Stimulated activated CD4-positive, alpha-beta T cell treated with anti-CD3 and anti-CD28 coated beads, Interleukin-4, amount 100 ng/mL, for 1 hour (primary cell): ENCODE data around the gene TNIK.
A peak's percentile ranks its signal among the peaks of the same experiment; 100 is the strongest.

ENCODE experiments used
- DNase-seq: peaks from one replicate; pipeline ENCODE4 v3.0.0-alpha.2; 2020

The TNIK gene

DNA sequence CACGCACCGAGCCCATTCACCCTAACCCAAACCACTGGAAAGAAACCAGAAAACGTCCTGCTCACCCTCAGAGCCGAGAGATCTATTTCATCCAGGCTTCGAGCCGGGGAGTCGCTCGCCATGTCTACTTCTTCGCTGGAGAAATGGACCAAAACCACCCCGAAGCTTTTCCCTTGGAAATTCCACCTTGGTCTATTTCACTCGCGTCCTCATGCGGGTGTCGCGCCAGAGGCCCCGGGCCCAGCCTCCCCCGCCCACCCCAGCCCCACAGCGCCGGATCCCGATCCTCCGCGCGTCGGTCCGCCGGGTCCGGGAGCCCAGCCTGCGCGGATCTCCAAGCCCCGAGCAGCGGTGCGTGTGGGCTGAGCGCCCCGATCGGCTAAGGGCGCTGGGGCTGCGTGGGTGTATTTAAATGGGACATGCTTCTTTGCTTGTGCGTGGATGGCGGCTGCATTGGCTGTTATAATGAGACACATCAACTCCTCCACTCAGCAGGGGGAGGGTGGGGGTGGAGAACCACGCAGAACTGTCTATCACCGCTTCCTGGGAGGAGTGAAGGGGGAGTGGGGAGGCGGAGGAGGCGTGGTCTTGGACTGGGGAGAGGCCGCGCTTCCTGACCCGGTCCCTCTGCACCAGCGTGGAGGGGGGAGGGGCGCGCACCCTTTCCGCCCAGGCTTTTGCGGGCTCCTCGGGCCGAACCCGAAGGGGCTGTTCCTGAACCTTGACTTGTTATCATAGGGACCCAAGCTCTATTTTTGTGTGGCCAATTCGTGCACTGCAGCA is at the start of gene TNIK:
TSS of gene TNIK (minus strand) at position 464 of the 783 bp plus-strand sequence. CDS start at position 122, 342 bp downstream.
- DNase-seq: peak; percentile 92

DNA sequence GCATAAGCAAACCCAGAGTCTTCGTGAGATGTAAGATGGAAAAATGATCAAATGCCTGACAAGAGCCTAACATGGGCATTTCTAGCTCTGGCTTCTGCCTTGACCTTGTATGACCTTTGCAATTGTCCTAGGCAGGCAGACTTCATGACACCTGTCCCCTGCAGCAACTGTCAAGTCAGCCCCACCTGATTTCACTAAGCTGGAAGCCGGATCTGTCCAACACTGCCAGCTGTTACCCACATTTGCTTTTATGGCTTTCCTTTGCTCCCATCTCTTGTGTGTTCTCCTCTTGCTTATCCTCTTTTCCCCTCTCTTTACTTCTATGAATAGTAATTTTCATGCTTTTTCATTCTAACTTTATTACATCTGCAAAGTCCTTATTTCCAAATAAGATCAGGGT is 48.5 kb upstream of the TNIK start:
- no peak for DNase-seq

DNA sequence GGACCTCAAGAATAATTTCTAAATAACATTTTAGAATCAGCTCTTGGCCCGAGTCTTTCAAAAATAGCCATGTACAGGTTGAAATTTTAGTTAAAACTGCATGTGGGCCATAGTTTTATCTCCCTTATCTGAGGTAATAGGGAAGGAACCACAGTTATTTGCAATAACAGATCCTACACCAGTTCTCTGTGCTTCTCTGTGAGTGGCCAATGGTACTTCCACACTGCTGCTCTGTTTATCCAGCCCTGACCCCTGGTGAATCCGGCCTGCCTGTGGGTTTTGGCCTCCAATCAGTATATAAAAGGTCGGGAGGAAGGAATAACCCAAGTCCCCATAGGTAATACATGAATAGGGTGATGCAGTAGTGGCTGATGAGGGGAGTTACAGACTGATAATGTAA is 48.0 kb upstream of the TNIK start:
- DNase-seq: no peak

DNA sequence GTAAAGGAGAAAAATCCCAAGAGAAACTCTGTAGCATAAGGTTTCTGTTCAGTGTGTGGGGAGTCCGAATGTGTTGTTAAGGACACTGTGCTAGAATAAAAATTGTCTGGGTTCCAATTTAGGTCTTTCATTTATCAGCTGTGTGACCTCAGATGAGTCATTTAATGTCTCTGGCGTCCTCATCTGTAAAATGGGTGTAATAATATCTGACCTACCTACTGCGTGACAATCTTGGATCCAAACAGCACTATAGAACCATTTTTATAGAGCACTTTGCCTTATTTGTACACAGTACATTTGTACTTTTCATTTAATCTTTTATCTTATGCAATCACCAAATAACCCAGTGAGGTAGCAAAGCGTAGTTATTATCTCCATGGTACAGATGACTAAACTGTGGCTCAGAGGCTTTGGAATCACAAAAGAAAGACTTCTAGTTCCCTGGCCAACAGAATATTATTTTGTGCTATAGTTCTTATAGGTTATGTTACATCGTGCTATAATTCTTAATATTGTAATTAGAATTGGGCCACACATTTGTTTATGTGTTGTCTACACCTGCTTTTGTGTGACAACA is 46.6 kb upstream of the TNIK start:
- no peak for DNase-seq

DNA sequence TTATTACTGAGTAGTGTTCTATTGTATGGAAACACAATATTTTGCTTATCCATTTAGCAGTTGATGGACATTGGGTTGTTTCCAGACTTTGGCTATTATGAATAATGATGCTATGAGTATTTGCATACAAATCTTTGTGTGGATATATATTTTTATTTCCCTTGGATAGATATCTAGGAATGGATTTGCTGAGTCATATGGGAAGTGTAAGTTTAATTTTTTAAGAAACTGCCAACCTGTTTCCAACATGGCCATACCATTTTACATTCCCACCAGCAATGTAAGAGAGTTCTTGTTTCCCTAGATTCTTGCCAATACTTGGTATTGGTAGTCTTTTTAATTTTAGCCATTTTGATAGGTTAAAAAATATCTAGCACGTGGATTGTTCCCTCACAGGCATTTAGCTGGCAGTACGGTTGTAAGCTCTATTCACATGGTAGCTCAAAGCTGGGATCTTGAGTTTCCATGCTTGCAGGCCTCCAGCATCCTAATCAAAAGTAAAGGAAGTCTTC is 45.7 kb upstream of the TNIK start:
- DNase-seq: no peak

DNA sequence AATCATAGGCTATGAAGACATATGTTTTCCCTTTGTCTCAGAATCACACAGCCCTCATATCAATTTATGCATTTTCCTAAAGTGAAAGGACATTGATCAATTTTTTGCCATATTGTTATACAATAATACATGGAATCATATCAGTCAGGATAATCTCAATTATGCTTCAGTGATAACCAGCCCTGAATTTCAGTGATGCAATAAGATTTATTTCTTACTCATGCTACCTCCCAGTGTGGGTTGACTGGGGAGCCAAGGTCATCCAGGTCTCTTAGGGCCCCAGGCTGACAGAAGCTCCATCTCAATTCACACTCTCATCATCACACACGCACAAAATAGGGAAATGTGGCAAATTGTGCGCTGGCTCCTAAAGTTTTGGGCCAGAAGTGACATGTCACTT is 44.2 kb upstream of the TNIK start:
- no peak for DNase-seq

DNA sequence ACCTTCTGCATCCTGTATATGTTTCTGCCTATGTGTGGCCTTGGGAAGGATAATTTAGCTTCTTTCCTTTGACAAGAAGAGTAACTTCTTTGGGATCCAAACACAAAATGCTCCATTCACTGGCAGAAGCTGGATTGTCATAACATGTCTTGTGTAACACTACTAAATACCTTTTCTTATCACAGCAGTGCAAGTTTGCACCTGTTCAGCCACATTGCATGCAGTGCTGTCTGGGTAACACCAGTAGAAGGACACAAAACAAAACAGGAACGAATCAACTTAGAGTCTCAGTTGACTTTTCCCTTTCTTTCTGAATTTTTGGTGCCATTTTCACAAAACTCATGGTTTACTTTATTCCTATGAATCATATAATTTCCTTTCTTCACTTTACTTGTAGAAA is 43.6 kb upstream of the TNIK start:
- no peak for DNase-seq

DNA sequence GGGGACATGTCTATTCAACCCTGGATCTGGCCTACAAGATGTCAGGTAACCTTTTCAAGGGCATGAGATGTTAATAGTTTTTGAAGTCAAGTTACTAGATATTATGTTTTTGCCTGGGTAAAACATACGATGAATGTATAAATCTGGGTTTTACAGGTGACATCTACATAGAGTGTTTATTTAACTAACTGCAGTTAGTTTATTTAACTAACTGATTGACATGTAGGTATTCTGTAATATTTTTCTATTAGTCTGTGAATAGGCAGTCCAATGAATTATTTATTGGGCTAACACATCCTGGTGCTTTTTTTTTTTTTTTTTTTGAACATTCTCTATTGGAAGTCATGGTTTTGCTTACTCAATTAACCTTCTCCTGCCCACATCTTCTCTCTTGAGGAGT is 38.7 kb upstream of the TNIK start:
- DNase-seq: no peak

DNA sequence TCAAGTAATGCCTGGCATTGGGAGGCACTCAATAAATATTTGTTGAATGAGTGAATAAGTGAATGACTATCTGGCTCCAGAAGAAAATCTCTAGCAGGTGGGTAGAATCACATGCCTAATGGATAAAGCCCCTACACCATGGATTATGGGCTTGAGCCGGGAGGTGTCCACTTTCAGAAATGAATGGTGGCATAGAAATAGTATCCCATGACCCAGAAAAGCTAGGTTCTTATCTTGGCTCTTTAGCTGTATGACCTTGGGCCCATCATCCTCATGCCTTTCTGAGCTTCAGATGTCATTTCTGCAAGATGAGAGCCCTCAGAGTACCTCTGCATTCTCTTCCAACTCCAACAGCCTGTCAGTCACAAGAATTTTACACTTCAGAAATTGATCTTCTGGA is 37.3 kb upstream of the TNIK start:
- no peak for DNase-seq

DNA sequence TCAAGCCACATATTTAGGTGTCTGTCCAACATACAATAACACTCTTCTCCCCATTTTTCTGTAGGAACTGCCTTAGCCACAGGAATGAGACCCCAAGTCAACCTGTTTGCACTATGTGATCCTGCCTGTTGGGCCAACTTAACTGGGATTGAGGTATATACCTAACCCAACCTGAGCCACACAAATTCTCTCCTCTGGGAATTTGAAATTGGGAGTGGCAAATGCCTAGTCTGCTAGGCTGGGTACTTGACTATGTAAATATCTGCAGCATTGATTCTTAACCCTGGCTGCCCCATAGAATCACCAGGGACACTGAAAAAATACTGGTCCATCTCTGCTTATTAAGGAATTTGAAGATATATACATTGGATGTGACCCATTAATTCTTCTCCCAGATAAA is 35.2 kb upstream of the TNIK start:
- DNase-seq: no peak

DNA sequence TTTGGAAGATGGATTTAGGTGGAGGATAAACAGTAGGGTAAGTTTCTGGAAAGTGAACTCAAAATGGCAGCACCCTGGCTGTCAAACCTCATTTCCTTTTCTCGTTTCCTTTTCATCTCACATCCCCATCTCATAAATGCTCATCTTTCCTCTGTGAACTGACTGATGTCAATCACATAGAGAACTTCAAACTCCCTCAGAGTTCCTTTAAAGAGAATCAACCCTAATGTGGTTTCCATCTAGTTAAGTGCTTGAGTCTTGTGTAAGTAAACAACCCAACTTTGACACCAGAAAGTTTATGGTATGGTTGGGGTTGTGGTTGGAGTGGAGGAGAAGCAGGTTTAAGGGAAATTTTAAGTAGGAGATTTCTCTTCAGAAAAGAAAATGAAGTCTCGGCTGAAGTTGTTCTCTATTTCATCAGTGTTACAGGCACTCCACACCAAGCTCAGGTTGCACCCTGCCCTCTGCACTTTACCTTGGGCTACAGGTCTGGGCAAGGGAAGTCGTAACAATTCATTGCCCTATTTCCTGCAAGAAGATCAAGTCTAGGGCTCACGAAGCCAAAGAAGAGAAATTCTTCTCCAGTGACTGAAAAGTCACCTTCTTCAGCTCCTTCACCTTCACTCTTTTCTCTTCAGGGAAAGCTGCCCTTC is 34.4 kb upstream of the TNIK start:
- no peak for DNase-seq

DNA sequence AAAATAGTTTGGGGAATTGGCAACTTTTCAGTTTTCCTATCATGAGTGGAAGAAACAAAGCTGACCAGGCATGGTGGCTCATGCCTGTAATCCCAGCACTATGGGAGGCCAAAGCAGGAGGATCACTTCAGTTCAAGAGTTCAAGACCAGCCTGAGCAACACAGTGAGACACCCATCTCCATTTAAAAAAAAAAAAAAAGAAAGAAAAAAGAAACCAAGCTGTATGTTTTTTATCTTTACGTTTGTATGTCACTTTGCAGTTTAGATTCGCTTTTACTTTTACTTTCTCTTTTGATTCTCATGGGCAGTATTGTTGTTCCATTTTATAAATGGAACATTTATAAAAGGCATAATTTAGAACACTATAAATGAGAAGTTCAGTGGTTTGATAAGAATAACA is 31.2 kb upstream of the TNIK start:
- DNase-seq: no peak

DNA sequence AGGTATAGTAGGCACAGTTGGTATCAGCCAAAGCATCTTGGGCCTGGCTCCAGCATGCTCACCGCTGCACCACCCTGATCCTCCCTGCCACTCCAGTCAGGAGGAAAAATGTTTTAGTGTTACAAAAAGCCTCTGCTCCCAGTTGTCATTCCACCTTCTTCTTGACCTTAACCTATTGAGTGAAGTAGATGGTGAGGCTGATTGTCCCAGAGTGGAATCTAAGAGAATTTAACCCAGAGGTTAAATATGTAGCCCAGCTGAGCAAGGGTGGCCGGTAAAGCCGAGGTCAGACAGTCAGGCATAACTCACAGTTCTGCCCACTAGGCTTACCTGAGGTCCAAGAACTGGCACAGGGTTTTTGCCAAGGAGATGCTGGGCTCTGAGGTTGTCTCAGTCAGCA is 30.7 kb upstream of the TNIK start:
- no peak for DNase-seq

DNA sequence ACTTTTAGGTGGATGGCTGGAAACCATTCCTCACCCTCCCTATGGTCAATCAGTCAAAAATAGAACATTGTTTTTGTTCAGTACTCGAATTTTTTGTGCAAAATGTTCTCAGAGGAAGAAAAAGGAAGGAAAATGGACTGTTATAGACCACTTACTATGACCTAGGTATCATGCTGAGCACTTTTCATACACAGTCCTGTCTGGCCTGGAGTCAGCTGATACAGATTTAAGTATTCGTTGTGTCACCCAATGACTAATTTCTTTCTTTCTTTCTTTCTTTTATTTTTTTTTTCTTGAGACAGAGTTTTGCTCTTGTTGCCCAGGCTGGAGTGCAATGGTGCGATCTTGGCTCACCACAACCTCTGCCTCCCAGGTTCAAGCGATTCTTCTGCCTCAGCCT is 29.1 kb upstream of the TNIK start:
- DNase-seq: no peak

DNA sequence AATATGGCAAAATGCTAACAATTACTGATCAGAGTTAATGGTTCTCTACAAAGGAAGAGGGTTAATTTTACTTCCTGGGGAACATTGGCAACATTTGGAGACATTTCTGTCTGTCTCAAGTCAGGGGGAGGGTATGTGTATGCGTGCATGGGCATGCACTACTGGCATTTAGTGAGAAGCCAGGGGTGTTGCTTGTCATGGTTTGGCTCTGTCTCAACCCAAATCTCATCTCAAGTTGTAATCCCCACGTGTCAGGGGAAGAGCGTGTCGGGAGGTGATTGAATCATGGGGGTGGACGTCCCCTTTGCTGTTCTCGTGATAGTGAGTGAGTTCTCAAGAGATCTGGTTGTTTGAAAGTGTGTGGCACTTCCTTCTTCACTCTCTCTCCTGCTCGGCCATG is 28.3 kb upstream of the TNIK start:
- DNase-seq: no peak

DNA sequence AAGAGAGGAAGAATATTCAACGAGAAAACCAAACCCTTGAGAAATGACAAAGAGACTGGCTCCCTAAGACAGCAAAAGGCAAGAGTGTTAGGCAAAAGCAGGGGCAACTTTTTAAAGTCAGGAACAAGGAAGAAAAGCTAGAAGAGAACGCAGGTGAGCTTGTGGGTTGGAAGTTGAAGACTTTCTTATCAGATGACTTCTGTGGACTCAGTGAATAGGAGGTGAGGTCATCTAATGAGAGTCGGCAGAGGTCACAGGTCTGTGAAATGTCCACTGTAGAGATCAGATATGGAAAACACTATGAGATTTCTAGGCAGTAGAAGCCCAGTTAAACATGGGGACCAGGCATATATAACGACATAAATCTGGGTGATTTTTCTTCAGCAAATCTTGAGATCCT is 27.2 kb upstream of the TNIK start:
- no peak for DNase-seq

DNA sequence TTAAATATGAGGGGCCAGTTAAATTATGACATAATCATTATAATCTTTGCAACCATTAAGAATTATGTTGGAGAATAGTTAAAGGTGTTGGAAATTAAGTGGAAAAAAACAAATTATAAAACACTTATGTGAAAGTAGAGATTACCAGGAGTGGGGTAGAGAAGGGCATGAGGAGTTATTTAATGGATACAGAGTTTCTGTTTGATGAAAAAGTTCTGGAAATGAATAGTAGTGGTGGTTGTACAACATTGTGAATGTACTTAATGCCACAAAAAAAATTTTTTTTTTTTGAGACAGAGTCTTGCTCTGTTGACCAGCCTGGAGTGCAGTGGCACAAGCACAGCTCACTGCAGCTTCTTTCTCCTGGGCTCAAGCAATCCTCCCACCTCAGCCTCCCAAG is 25.1 kb upstream of the TNIK start:
- no peak for DNase-seq

DNA sequence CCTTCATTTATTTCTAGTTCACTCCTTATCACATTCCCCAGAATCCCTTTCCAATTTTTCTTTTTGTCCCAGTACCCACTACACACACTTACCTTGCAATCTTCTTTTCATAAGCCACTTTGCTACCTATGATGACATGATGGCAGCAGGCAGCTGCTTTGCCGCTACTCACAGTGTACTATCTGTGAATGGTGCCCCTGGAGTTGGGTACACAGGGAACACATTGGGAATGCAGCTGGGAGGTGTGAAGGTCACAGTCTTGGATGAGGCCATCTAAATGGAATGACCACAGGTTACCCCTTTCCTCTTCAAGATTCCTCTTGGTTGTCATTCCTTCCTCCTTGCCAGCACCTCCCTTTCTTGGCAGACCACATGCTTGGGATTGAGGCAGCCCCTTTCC is 20.8 kb upstream of the TNIK start:
- DNase-seq: no peak

DNA sequence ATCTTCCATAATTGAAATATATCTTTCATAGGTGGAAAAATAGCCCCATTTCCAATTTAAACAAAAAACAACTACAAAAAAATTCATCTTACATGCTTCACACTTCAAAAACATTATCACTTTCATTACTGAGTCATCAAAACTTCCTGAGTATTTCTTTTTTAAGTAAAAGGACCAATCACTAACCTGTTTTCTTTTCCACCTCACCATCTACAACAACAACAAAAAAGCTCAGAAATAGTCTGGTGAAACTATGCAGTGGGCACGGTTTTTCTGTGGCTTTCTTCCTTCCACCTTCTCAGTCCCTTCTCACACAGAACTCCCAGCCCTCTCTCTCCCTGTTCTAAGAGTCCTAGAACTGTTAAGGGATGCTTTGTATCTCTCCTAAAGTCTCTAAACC is 20.3 kb upstream of the TNIK start:
- no peak for DNase-seq

DNA sequence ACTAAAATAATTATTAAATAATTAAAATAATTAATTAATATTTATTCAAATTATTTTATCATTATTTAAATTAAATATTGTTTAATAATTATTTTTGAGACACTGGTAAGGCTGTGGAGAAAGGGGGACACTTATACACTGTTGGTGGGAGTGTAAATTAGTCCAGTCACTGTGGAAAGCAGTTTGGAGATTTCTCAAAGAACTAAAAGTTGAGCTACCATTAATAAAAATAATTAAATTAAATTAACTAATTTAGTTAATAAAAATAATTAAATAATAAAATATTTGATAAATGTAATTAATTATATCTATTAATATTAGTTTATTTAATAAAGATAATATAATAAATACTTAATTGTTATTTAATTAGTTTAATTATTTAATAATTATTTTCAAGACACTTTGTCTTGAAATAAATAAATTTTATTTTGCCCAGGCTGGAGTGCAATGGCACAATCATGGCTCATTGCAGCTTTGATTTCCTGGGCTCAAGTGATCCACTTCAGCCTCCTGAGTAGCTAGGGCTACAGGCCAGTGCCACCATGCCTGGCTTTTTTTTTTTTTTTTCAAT is 16.4 kb upstream of the TNIK start:
- DNase-seq: no peak

DNA sequence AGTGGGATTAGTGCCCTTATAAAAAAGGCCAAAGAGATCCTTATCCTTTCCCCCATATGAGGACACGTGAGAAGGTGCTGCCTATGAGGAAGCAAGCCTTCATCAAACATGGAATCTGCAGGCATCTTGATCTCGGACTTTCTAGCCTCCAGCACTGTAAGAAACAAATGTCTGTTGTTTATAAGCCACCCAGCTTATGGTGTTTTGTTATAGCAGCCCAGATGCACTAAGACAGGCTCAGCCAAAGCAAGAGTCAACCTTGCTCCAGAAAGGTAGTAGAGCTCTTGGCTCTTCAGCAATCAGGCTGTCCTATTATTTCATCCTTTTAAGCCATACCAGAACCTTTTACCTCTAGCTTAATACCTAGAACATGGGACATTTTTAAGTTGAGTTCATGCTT is 12.3 kb upstream of the TNIK start:
- no peak for DNase-seq

DNA sequence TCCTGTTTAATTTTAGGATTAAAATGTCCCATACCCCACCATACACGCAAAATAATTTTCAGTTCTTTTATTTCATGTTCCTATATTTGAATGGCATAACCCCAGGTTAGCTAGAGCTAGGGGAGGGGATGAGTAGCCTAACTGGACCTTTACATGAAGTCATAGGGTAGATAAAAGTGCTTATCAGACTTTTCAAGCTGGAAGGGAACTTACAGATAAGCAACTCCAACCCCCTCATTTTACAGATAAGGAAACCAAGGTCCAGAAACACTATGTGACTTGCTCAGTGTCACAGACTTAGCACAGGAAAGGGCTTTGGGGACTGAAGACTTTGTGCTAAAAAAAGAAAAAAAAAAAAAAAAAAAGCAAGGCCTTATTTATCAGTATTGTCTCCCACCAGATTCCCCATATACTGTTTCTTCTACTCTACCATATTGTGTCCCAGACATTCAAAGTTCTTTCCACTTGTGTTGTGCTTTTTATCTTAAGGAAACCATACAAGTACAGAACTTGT is 10.6 kb upstream of the TNIK start:
- DNase-seq: no peak

DNA sequence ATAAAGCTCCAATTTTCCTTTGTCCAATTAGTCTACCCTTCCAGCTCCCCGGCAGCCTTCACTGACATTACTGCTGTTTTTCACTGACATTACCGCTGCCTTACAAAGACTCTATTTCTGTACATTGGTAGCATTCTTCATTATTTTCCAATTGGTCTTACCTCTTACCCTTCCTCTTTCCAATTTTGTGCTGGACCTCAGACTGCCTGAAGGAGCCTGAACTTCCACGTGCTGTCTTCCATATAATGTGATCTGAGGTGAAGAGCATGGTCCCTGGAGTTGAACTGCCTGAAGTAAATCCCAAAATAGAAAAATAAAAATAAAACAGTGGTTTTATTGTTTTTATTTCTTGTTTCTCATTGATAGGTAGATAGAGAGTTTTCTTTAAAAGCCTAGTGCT is 9.2 kb upstream of the TNIK start:
- no peak for DNase-seq
